Uterus (tissue), 2 donors: ENCODE data around the gene ARID5B.

ENCODE experiments used
- POLR2A ChIP-seq, 2 donors: fragments of 450-650 bp; IDR thresholded peaks; one replicate each; pipeline ENCODE4 v1.6.1; 2016; ENCODE audit warnings: antibody characterized with exemption in 2 of 2, mild to moderate bottlenecking in 1 of 2, moderate library complexity in 1 of 2
- TF ChIP-seq, protein P1 (sequence below), 4 experiments: fragments of 200-600 bp in 2 of 4; fragments of 450-650 bp in 2 of 4; sonication (generic) in 2 of 4; IDR thresholded peaks; one replicate each; pipeline ENCODE4 v1.5.1; 2016 to 2019; ENCODE audit warnings: antibody characterized with exemption in 4 of 4, mild to moderate bottlenecking in 2 of 4, moderate library complexity in 1 of 4

DNA sequence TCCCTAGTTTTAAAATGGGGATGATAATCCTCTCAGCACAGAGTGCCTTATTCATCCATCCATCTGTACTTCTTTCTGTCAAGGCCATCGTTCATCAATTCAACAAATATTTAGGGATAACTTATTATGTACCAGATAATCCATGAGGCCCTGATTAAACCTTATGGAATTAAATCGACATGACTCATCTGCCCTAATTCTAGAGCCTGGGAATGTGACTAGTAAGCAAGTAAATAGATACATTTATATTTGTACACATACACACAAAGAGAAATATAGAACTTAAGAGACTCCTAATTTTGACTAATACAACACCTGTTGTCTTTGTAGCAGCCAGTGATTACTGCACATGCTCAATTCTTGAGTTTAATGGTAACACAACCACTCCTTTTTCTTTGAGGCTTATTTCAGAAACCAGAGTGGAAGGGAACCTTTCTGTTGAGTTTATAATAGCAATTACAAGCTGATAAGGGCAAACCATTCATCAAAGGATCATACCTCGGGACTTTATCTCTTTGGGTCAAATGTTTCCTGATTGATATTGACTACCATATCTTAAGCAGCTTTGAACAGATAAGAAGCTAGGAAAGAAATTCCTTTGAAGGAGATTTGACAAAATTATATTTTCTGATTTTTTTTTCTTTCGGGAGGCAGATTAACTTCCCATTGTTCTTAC is 122.7 kb downstream of the ARID5B start:
- TF ChIP-seq, protein P1, sequence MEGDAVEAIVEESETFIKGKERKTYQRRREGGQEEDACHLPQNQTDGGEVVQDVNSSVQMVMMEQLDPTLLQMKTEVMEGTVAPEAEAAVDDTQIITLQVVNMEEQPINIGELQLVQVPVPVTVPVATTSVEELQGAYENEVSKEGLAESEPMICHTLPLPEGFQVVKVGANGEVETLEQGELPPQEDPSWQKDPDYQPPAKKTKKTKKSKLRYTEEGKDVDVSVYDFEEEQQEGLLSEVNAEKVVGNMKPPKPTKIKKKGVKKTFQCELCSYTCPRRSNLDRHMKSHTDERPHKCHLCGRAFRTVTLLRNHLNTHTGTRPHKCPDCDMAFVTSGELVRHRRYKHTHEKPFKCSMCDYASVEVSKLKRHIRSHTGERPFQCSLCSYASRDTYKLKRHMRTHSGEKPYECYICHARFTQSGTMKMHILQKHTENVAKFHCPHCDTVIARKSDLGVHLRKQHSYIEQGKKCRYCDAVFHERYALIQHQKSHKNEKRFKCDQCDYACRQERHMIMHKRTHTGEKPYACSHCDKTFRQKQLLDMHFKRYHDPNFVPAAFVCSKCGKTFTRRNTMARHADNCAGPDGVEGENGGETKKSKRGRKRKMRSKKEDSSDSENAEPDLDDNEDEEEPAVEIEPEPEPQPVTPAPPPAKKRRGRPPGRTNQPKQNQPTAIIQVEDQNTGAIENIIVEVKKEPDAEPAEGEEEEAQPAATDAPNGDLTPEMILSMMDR (IDR thresholded peaks at IDR 0.05): no peak
- TF ChIP-seq POLR2A (IDR thresholded peaks at IDR 0.05): no peak
